Kidney (tissue), 14 donors: ENCODE data around the gene VTA1. TPM values are rescaled to one million over a fixed set of nuclear protein-coding genes. Genes with fewer than 3 reads are reported as not detected.

Source experiments
- DNase-seq, 5 donors: peaks; one replicate each; pipeline ENCODE4 v3.0.0-alpha.2; 2013 to 2020
- FAIRE-seq: peaks from 2 replicates; lab custom pipeline; 2012; peaks lifted over from hg19 to GRCh38; lab: Jason Lieb, UNC
- H3K27ac ChIP-seq, 2 donors: one replicate each; pipeline ENCODE4 v1.7.0; 2013; ENCODE audit warnings: low read depth in 2 of 2, low read length in 2 of 2, inconsistent platforms in 1 of 2
- H3K27me3 ChIP-seq: one replicate; pipeline ENCODE4 v1.7.1; 2013; ENCODE audit warnings: low read length, inconsistent platforms; ENCODE audit not compliant: control insufficient read depth, insufficient read depth
- H3K36me3 ChIP-seq, 3 donors: one replicate each; pipeline versions ENCODE4 v1.7.0 to v1.7.1; 2013; ENCODE audit warnings: low read length in 3 of 3, control low read depth in 1 of 3, inconsistent platforms in 1 of 3; ENCODE audit not compliant: insufficient read depth in 3 of 3, control insufficient read depth in 2 of 3
- H3K4me1 ChIP-seq, 3 donors: one replicate each; pipeline versions ENCODE4 v1.7.0 to v1.7.1; 2013; ENCODE audit warnings: low read length in 3 of 3, inconsistent platforms in 1 of 3, low read depth in 1 of 3; ENCODE audit not compliant: control insufficient read depth in 2 of 3, insufficient read depth in 2 of 3
- H3K4me3 ChIP-seq, 3 donors: one replicate each; pipeline versions ENCODE4 v1.7.0 to v1.8.1; 2013; ENCODE audit warnings: low read length in 3 of 3, control low read depth in 1 of 3, inconsistent platforms in 1 of 3
- H3K9ac ChIP-seq, 3 donors: one replicate each; pipeline versions ENCODE4 v1.7.0 to v1.7.1; 2013; ENCODE audit warnings: low read length in 3 of 3, control low read depth in 1 of 3, inconsistent platforms in 1 of 3
- H3K9me3 ChIP-seq, 3 donors: one replicate each; pipeline versions ENCODE4 v1.7.0 to v1.7.1; 2013; ENCODE audit warnings: low read length in 3 of 3, control low read depth in 1 of 3, inconsistent platforms in 1 of 3; ENCODE audit not compliant: control insufficient read depth in 2 of 3, insufficient read depth in 1 of 3
- CTCF ChIP-seq: IDR thresholded peaks from 3 replicates; pipeline ENCODE4 v1.5.1; 2012; ENCODE audit warnings: mild to moderate bottlenecking, moderate library complexity, borderline replicate concordance; ENCODE audit not compliant: insufficient read depth; ENCODE audit errors: extremely low read depth
- intact Hi-C: fragments of 100-400 bp; cut with DNase I; formaldehyde crosslinking; loops from one replicate; pipeline ENCODE4 v1.11.1; 2022
- polyA plus RNA-seq: library from polyadenylated mRNA; stranded (reverse); fragments of 350-450 nt; fragmentation: Illumina TruSeq; extraction: RNeasy Lipid Tissue Mini Kit (QIAGEN cat#74804); gene quantifications from one replicate; pipeline ENCODE4 v1.2.3, GENCODE V29; 2014; ENCODE audit warnings: low read depth, low replicate concordance; ENCODE audit not compliant: insufficient read depth
- total RNA-seq: library from RNA; stranded (reverse); fragmentation: NEBNext Ultra II Directional; extraction: Animal tissue kit (Norgen Biotek cat#: 25700); gene quantifications from one replicate; pipeline ENCODE4 v1.2.1, GENCODE V29; 2021
- donor health status: control.
- donor health status: control.
- donor health status: control.
- donor health status: control.
- donor health status: control.
- donor health status: DM: yes; HTN: yes; CAD: no.
- donor health status: Normal renal cell carcinoma (clear cell type).

The VTA1 gene
- total and polyA plus RNA-seq, 2 donors from 2014 or later = 32.9 to 37.2 TPM

- intact Hi-C loops = no loop called here
- H3K9me3 ChIP-seq = no peaks in the 10 kb centered on the region
These were observed 89.6 kb downstream of the VTA1 start for GRCh38 chr6:142236691-142237090.

DNA sequence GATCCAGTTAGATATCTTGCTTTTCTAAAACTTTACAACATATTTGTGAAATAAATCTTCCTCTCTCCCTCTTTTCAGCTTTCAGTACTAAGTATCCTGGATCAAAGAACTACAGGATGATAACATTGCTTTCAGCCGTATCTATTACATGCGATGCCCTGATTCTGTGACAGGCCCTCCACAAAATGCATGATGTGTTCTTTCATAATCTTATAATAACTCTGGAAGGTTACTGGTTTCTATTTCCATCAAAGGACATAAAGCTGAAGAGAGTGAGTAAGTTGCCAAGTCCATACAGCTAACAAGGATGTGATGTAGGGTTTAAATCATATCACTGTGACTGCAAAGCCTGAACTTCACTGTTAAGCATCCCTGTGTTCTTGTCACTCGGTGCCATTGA lies 91.8 kb downstream of the VTA1 start:
- intact Hi-C loops = no loop called here
- Histone ChIP-seq H3K9me3 (no peaks in the 10 kb centered on the region), H3K9ac (no peak overlapping the region), H3K27ac (no peak overlapping the region), H3K27me3 (no peaks in the 10 kb centered on the region), H3K36me3 (no peaks in the 10 kb centered on the region), H3K4me1 (no peaks in the 10 kb centered on the region), H3K4me3 (no peak overlapping the region)
- no peak for FAIRE-seq
- no peak for DNase-seq
- no peak for TF ChIP-seq CTCF

More at GRCh38 chr6:142236691-142237090, 89.6 kb downstream of the VTA1 start:
- Histone ChIP-seq H3K4me1 (no peaks in the 10 kb centered on the region), H3K4me3 (no peak overlapping the region), H3K36me3 (no peaks in the 10 kb centered on the region), H3K27me3 (no peaks in the 10 kb centered on the region), H3K27ac (no peak overlapping the region), H3K9ac (no peak overlapping the region)
- TF ChIP-seq CTCF = no peak
- DNase-seq (no peak), FAIRE-seq (no peak)

DNA sequence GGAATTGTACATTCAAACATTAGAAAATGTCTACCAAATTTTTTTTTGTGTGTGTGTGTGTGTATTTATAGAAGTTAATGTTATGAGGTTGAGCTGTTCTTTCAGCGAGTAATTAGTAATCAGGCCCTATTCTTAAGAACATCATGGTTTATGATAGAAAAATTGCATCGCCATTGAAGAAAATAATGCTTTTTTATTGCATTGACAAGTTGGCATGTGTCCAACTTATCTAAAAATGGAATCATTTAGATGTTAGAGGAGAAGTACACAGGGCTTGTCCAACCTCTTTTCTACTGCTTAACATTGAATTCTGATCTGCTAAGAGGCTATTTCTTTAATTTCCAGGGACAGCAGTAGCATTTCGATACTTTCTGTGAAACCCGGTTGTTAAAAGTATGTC lies 93.1 kb downstream of the VTA1 start:
- intact Hi-C loops = no loop called here
- H3K4me3 ChIP-seq = no peak overlapping the region
- no peaks in the 10 kb centered on the region for H3K27me3 ChIP-seq
- H3K9ac ChIP-seq = no peak overlapping the region
- H3K9me3 ChIP-seq = no peaks in the 10 kb centered on the region
- H3K36me3 ChIP-seq = no peaks in the 10 kb centered on the region
- DNase-seq (no peak), FAIRE-seq (no peak)
- no peak for TF ChIP-seq CTCF
- H3K4me1 ChIP-seq = no peaks in the 10 kb centered on the region
- no peak overlapping the region for H3K27ac ChIP-seq

DNA sequence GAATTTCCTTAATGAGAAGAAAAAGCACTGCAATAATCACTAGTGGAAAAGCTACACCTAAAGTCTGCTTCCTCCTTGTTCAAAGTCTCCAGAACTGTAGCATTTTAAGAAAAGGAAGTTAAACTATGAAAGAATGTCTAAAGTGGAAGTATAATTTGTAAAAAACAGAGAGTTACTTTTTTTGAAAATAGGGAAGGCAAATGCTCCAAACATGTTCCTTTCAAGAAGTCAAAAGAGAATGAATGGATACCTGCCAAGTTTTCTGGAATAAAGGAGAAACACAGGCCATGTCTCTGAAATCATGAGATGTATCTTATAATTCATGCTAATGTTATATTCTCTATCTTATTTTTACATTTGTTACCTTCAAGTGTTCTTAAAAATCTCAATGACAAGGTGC lies 94.0 kb downstream of the VTA1 start:
- Histone ChIP-seq H3K27ac (no peak overlapping the region), H3K9me3 (no peaks in the 10 kb centered on the region), H3K4me3 (no peak overlapping the region), H3K4me1 (no peaks in the 10 kb centered on the region), H3K27me3 (no peaks in the 10 kb centered on the region), H3K9ac (no peak overlapping the region), H3K36me3 (no peaks in the 10 kb centered on the region)
- no peak for TF ChIP-seq CTCF
- intact Hi-C loops = no loop called here
- FAIRE-seq (no peak), DNase-seq (no peak)
